PC-9 (cell line): ENCODE results near the gene RUNX2. TPM values are rescaled to one million over a fixed set of nuclear protein-coding genes. Genes with fewer than 3 reads are reported as not detected.
"Not testable (repeated sequence)": the region's sequence is repeated elsewhere in the genome, so short reads cannot be mapped to it uniquely, and the experiment has no call there.

Source experiments
- BruUV-seq: library from RNA; stranded (reverse); fragments of 400-500 nt; replicated peaks from 2 replicates; lab custom pipeline; 2021; lab: Mats Ljungman, UMichigan
- CTCF ChIA-PET: fragments of 300-600 bp; sonication (Branson Sonifier 250); formaldehyde crosslinking; loops from one replicate; lab custom pipeline; 2022; ENCODE audit warnings: antibody characterized with exemption; lab: Charles Lee
- POLR2A ChIA-PET: fragments of 300-600 bp; sonication (Branson Sonifier 250); formaldehyde crosslinking; loops from one replicate; lab custom pipeline; 2022; ENCODE audit warnings: antibody characterized with exemption; ENCODE audit not compliant: unreplicated experiment; lab: Charles Lee
- DNase-seq, 2 experiments: peaks; one replicate each; pipeline versions ENCODE4 v3.0.0 to v3.0.0-alpha.2; 2015 to 2022; ENCODE audit warnings: mixed read lengths in 1 of 2
- H2AFZ ChIP-seq: fragments of 200-600 bp; sonication (generic); 2 replicates; pipeline ENCODE4 v1.8.1; 2017; ENCODE audit warnings: antibody characterized with exemption
- H3F3A ChIP-seq: fragments of 200-600 bp; sonication (generic); 2 replicates; pipeline ENCODE4 v1.8.1; 2017; ENCODE audit warnings: antibody characterized with exemption, mild to moderate bottlenecking, low read depth; ENCODE audit not compliant: insufficient read depth
- H3K27ac ChIP-seq: fragments of 200-600 bp; sonication (generic); 2 replicates; pipeline ENCODE4 v1.6.1; 2016; ENCODE audit warnings: mixed run types
- H3K27me3 ChIP-seq: fragments of 200-600 bp; sonication (generic); 2 replicates; pipeline ENCODE4 v1.6.1; 2016; ENCODE audit warnings: low read depth, mixed run types; ENCODE audit not compliant: insufficient read depth
- H3K36me3 ChIP-seq: fragments of 200-600 bp; sonication (generic); 2 replicates; pipeline ENCODE4 v1.6.1; 2016; ENCODE audit warnings: low read depth, mixed run types
- H3K4me1 ChIP-seq: fragments of 200-600 bp; sonication (generic); replicated peaks from 2 replicates; pipeline ENCODE4 v1.6.1; 2016; ENCODE audit warnings: mixed run types; ENCODE audit not compliant: insufficient read depth
- H3K4me2 ChIP-seq: fragments of 200-600 bp; sonication (generic); 2 replicates; pipeline ENCODE4 v1.6.1; 2017; ENCODE audit warnings: mixed run types
- H3K4me3 ChIP-seq: fragments of 200-600 bp; sonication (generic); 2 replicates; pipeline ENCODE4 v1.6.1; 2016; ENCODE audit warnings: mixed run types
- H3K79me2 ChIP-seq: fragments of 200-600 bp; sonication (generic); 2 replicates; pipeline ENCODE4 v1.6.1; 2017; ENCODE audit warnings: low read depth, mixed run types
- H3K9me2 ChIP-seq: fragments of 200-600 bp; sonication (generic); 2 replicates; pipeline ENCODE4 v1.8.1; 2017; ENCODE audit warnings: mild to moderate bottlenecking; ENCODE audit not compliant: insufficient read depth
- H3K9me3 ChIP-seq: fragments of 200-600 bp; sonication (generic); 2 replicates; pipeline ENCODE4 v1.8.1; 2016; ENCODE audit warnings: low read depth; ENCODE audit not compliant: insufficient read depth
- H4K20me1 ChIP-seq: fragments of 200-600 bp; sonication (generic); 2 replicates; pipeline ENCODE4 v1.8.1; 2017; ENCODE audit not compliant: insufficient read depth
- EZH2 ChIP-seq: fragments of 200-600 bp; sonication (generic); IDR thresholded peaks from 2 replicates; pipeline ENCODE4 v1.8.0; 2017; ENCODE audit warnings: antibody characterized with exemption, low read depth
- intact Hi-C: fragments of 100-400 bp; cut with micrococcal nuclease; formaldehyde crosslinking; loops from one replicate; pipeline ENCODE4 v1.10.0; 2022; ENCODE audit not compliant: unreplicated experiment
- total RNA-seq: library from RNA; stranded (reverse); gene quantifications from 2 replicates; pipeline ENCODE4 v1.2.3, GENCODE V29; 2021
- TF ChIP-seq, protein P1 (sequence below): fragments of 200-600 bp; sonication (generic); conservative IDR thresholded peaks from 2 replicates; pipeline ENCODE4 v1.6.1; 2017; ENCODE audit warnings: mixed run types, antibody characterized with exemption, mild to moderate bottlenecking, moderate library complexity

Gene RUNX2
- total RNA-seq, 1 experiment from 2014 or later, result 12.5 TPM

DNA sequence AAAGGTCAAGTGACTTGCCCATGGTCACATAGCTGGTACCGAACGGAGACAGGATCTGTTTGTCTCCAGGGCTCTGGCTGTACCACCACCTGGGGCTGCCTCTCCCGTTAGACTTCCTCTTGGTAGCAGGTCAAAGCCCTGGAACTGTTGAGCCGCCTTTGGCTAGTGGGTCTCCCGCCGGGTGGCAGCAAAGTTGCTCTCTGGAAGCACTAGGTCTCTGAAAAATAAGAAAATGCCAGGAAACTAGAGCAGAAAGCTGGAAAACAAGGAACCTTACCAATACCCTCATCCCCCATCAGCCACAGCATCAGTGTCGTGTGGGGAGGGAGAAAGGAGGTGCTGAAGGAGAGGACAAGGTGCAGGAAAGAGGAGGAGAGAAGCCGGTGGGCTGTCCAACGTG is 340.6 kb downstream of the RUNX2 start:
- Histone ChIP-seq H3K9me2 (no peaks in the 10 kb centered on the region), H3K4me3 (no peak overlapping the region), H2AFZ (no peak overlapping the region), H3K36me3 (no peaks in the 10 kb centered on the region), H3K79me2 (no peaks in the 10 kb centered on the region), H3K27me3 (no peaks in the 10 kb centered on the region), H3K4me1 (no peaks in the 10 kb centered on the region), H3F3A (no peaks in the 10 kb centered on the region), H3K4me2 (no peak overlapping the region), H3K9me3 (no peaks in the 10 kb centered on the region), H4K20me1 (no peaks in the 10 kb centered on the region), H3K27ac (no peak overlapping the region)
- intact Hi-C loops, result no loop called here
- no peak for DNase-seq
- ChIA-PET POLR2A (no interaction called here), CTCF (no interaction called here)
- TF ChIP-seq, protein P1, sequence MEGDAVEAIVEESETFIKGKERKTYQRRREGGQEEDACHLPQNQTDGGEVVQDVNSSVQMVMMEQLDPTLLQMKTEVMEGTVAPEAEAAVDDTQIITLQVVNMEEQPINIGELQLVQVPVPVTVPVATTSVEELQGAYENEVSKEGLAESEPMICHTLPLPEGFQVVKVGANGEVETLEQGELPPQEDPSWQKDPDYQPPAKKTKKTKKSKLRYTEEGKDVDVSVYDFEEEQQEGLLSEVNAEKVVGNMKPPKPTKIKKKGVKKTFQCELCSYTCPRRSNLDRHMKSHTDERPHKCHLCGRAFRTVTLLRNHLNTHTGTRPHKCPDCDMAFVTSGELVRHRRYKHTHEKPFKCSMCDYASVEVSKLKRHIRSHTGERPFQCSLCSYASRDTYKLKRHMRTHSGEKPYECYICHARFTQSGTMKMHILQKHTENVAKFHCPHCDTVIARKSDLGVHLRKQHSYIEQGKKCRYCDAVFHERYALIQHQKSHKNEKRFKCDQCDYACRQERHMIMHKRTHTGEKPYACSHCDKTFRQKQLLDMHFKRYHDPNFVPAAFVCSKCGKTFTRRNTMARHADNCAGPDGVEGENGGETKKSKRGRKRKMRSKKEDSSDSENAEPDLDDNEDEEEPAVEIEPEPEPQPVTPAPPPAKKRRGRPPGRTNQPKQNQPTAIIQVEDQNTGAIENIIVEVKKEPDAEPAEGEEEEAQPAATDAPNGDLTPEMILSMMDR, result no peak
- TF ChIP-seq EZH2, result no peak
- BruUV-seq, result no TSS peak

DNA sequence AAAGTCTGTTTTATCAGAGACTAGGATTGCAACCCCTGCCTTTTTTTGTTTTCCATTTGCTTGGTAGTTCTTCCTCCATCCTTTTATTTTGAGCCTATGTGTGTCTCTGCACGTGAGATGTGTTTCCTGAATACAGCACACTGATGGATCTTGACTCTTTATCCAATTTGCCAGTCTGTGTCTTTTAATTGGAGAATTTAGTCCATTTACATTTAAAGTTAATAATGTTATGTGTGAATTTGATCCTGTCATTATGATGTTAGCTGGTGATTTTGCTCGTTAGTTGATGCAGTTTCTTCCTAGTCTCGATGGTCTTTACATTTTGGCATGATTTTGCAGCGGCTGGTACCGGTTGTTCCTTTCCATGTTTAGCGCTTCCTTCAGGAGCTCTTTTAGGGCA is 345.0 kb downstream of the RUNX2 start:
- H3K9me2 ChIP-seq, BruUV-seq, H3K4me2 ChIP-seq, H3K9me3 ChIP-seq, H3K79me2 ChIP-seq, intact Hi-C loops, CTCF ChIA-PET, H3K27me3 ChIP-seq, H3K4me3 ChIP-seq, H3K36me3 ChIP-seq, H3K27ac ChIP-seq, H3F3A ChIP-seq, POLR2A ChIA-PET, DNase-seq, H4K20me1 ChIP-seq, H2AFZ ChIP-seq, H3K4me1 ChIP-seq: not testable (repeated sequence)

DNA sequence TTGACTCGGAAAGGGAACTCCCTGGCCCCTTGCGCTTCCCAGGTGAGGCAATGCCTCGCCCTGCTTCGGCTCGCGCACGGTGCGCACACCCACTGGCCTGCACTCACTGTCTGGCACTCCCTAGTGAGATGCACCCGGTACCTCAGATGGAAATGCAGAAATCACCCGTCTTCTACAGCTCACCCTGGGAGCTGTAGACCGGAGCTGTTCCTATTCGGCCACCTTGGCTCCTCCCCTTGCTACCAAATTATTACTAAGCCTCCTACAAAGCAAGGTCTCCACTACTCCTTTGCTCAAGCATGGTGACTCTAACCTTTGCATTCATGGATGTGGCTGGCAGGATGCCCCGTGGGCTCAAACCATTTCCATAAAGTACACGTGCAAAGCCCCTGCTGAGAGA is 347.0 kb downstream of the RUNX2 start:
- CTCF ChIA-PET, result interaction anchor here (0.7 kb wide), 1 partner anchor 22 kb away, joined by 3 read pairs; no protein-coding TSS in a partner anchor
- peak overlapping the region; percentile 16; the same call in 1 of the 2 replicates for H3K4me2 ChIP-seq
- H3K27me3 ChIP-seq, H3K4me3 ChIP-seq, H3K9me3 ChIP-seq, H3K27ac ChIP-seq, intact Hi-C loops, H2AFZ ChIP-seq, H4K20me1 ChIP-seq, H3K79me2 ChIP-seq, H3K9me2 ChIP-seq, BruUV-seq, H3K36me3 ChIP-seq, POLR2A ChIA-PET, H3K4me1 ChIP-seq, H3F3A ChIP-seq: not testable (repeated sequence)
- DNase-seq, result peak in 1 of 2 experiments; percentile 47

DNA sequence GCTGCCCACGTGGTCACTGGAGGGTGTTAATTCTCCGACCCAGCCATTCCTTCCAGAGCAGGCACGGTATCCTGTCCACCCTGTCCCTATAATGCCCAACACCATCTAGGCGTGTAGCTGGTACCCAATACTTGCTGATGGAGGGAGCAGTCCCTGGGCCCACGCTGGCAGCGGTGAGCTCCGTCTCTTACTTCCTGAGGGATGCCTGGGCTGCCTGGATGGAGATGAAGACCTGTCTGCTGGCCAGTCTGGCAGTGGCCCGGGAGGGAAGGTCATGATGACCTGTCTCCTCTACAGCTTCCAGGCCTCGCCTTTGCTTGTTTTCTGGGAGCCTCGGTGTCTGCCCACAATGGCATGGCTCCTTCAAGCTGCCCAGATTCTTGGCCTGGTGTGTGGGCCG is 347.5 kb downstream of the RUNX2 start:
- 0 out of 2 replicates have a peak, but pooled peaks cover 8% of the 10 kb centered on the region for H3F3A ChIP-seq
- H4K20me1 ChIP-seq, result no peaks in the 10 kb centered on the region
- BruUV-seq, result no TSS peak
- H3K27me3 ChIP-seq, result no peaks in the 10 kb centered on the region
- no peak overlapping the region; the same call in 1 of the 2 replicates for H3K4me2 ChIP-seq
- ChIA-PET CTCF (interaction anchor here (0.7 kb wide), 1 partner anchor 22 kb away, joined by 3 read pairs; no protein-coding TSS in a partner anchor), POLR2A (no interaction called here)
- no peaks in the 10 kb centered on the region for H3K9me2 ChIP-seq
- H3K4me1 ChIP-seq, result no peaks in the 10 kb centered on the region
- H2AFZ ChIP-seq, result no peak overlapping the region
- intact Hi-C loops, result no loop called here
- DNase-seq, result no peak
- H3K36me3 ChIP-seq, result no peaks in the 10 kb centered on the region
- no peak overlapping the region for H3K4me3 ChIP-seq
- H3K9me3 ChIP-seq, result 0 out of 2 replicates have a peak, but pooled peaks cover 2% of the 10 kb centered on the region
- H3K79me2 ChIP-seq, result no peaks in the 10 kb centered on the region
- H3K27ac ChIP-seq, result no peak overlapping the region
- TF ChIP-seq, protein P1, result no peak
- no peak for TF ChIP-seq EZH2
